Stimulated activated CD8-positive, alpha-beta memory T cell treated with anti-CD3 and anti-CD28 coated beads, Interleukin-15, amount 100 ng/mL, for 24 hours (primary cell): ENCODE results near the gene ETS1.

ENCODE experiments used
- DNase-seq: peaks from one replicate; pipeline ENCODE4 v3.0.0-alpha.2; 2020; ENCODE audit warnings: low read depth

The ETS1 gene

DNA sequence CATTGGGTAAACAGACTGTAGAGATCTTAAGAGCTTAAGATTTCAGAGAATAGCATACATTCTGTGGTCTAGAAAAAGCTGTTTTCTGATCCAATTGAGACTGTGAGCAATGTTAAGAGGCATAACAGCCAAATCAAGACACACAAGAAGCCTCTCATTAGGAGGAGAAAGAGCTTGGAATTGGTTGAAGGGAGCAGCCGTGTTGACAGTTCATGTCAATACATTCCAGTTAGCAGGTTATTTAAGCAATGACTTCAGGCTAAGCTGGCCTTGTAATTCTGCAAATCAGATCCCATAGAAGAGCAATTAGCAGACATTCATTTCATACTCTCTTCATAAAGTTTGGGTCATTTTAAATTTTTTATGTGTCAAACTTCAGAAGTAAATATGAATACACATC is 50.9 kb downstream of the ETS1 start:
- no peak for DNase-seq

- DNase-seq: no peak
Observed at GRCh38 chr11:128535468-128536457, 51.6 kb downstream of the ETS1 start.

- DNase-seq: no peak
Observed at GRCh38 chr11:128533472-128533871, 53.9 kb downstream of the ETS1 start.

DNA sequence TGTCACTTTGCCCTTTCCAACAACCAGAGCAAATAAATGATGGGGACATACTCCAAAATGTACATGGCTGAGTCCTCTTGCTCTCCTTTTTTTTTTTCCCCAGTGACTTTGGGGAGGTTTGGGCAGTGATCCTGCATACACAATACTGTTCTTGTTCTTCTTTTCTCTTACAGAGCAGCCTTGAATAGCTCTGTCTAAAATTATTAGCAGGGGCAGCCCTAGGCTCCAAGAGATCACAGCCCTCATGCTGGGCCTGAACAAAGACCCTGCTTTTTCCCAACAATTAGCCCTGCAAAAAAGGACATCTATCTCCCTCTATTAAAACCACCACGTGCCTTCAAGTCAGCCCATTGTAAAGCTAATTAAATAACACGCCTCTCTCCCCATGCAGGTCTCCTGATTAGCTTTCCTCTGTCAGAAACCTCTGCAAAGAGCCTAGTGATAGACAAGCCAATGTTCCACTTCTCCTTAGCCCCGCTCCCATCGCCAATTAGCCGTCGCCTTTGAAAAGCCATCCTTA is 54.7 kb downstream of the ETS1 start:
- no peak for DNase-seq

- no peak for DNase-seq
Observed at GRCh38 chr11:128532016-128532571, 55.3 kb downstream of the ETS1 start.

GRCh38 chr11:128531588-128531987 is 55.8 kb downstream of the ETS1 start:
- no peak for DNase-seq

- DNase-seq: no peak
Observed at GRCh38 chr11:128530118-128531074, 57.0 kb downstream of the ETS1 start.

DNA sequence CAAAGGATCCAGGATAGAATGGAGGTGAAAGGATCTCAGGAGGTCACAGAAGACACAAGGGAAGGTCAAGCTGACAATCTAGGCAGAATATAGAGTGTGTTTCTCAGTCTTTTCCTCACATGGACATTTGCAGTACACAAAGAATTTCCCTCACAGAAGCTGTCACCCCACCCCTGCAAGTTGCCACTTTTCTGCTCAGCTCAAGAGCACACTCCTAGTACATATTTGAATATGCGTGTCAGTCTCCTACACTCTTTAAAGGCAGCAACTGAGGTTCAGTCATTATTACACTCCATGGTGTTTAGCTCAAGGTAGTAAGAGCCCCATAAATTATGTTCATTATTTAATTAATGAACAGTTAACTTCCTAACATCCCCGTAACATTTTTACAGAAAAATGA is 59.1 kb downstream of the ETS1 start:
- no peak for DNase-seq

GRCh38 chr11:128527046-128527445 is 60.3 kb downstream of the ETS1 start:
- no peak for DNase-seq

DNA sequence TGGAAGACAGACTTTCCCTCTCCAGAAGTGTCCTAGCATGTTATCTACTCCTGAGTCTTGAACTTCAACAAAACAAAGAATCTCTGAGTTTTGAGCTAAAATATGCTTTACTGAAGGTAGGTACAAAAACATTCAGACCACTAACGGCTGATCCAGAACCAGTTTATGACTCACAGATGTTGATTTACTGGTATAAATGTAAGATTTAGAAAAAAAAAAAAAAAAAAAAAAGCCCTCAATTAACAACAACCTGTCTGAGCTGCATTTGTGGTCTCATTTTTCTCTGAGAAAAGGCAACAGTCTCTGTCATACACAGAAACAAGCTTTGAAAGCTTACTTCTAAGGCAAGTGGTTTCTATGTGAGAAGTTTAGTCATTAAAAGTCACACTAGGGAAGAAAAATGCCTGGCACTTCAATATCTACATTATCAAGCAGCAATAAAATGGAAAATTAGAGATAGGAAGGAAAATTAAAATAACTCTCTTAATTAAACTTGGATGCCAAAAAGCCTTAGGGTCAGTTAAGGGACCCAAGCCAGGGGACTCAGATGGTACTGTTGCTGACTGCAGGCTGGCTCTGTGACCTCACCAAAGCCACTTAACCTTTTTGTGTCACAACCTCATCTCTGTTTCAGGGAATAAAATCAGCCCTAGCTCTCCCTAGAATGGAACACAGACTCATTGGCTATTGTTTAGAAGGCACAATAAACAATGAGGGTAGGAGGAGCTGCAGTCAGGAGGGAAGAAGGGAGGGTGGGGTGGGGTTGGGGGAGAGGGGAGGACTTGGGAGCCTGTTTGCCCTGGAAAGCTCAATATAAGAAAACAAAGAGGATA is 61.7 kb downstream of the ETS1 start:
- DNase-seq: no peak

- no peak for DNase-seq
Observed at GRCh38 chr11:128524172-128524571, 63.2 kb downstream of the ETS1 start.

GRCh38 chr11:128523641-128524040 is 63.7 kb downstream of the ETS1 start:
- DNase-seq: no peak

- DNase-seq: no peak
Observed at GRCh38 chr11:128522943-128523518, 64.3 kb downstream of the ETS1 start.

DNA sequence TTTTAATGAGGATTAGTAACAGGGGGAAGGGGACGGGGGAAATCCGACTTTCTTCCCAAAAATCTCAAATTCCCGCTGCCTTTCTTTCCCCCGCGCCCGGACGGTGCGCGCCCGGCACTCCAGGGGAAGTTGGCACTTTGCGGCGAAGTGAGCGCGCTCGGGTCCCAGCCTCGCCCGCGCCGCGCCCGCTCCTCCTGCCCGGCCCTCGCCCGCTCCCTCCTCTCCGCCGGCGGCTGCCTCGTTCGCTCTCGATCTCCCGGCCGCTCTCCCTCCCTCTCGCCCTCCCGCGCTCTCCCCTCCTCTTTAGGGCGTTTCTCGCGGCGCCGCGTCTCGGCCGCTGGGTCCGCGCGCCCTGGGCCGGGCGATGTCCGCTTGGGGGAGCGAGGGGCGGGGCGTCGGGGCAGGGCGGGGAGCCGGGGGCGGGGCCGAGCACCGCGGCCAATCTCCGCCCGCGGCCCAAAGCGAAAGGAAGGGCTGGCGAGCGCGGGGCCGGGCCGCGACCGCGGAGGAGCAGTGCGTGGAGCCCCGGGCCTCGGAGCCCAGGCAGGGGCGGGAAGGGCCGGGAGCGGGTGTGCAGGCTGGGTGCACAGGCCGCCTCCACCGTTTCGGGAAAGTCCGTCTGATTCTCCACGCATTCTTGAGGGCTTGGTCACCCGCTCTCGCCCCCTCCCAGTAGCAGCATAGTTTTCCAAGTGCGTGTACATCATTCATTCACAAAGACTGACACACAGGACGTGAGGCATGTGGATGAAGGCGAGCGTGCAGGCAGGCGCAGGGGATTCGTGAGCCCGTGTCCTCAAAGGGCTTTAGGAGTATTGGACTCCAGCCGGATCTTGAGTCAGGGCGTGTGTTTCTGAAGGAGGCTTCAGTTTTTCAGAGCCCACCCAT is 65.1 kb downstream of the ETS1 start:
- peak; percentile 75 for DNase-seq

DNA sequence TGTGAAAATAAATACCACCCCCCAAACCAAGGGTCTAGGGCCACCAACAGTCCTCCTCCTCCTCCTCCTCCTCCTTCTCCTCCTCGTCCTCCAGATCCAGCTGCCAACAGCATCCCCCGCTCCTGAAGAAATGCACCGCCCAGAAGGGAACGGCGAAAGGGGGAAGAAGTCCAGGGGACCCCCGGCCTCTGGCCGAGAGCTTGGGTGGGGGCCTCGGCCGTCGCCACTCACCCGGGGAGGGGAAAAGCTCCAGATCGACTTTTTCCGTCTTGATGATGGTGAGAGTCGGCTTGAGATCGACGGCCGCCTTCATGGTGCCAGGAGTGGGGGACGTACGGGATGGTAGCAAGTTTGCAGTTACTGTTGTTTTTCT is 65.7 kb downstream of the ETS1 start:
- DNase-seq: no peak

DNA sequence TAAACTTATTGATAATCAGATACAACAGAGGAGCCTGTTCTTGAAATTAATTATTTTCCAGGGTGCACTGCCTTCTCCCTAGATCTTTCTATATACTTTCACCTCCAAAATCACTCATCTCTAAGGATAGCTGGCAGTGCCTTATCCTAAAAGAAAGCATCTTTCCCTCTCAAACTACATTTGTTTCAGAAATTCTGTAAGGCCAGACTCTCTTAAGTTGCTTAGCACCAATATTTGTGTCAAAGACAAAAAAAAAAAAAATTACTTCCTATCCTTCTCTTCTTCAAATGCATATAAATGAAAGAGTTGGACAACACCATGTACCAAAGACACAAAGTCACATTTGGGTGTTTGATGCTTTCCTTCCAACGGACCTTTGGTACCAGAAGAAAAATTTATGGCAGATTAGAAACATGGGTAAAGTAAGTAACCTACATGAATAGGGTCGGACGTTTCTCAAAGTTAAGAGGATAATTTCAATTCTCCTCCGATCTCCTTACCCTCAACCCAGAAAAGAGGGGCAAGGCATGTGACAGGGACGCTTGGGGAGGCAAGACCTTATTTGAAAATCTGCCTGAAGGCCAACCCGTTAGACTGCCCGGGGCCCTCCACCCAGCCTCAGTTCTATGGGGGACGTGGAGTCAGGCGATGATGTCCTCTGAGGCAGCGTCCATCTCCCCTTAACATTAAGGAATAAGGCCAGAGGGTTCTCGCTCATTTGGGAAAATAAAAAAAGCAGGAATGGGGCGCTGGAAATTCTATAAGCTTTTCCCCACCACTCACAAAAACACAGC is 66.3 kb downstream of the ETS1 start:
- DNase-seq: no peak

DNA sequence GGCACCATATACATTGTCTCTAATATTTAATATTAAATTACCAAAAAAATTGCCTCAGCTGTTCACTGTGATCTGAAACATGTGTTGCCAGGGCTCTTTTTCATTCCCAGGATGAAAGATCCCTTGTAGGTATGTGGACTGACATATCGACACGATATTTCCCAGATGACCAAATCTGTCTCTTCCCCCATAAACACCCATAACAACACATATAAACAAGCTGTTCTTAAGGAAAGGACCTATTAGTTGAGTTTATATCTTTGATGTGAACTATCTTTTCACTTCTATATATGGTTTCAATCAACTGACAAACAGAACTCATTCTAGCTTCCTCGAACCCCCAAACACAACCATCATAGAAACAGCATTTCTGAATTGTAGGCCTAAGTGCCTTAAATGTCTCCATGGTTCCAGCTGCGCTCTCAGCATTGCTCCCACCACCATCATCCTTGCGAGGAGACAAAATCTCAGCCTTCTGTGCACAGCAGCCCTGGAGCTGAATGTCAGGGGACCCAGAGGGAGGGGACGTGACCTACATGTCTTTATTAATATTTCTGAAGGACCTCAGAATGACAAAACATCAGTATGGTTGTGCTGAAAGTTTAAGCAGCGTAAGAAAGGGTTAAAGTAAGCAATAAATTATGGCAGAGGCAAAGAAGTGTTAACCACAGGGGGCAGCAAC is 67.0 kb downstream of the ETS1 start:
- no peak for DNase-seq

GRCh38 chr11:128519338-128519737 is 68.0 kb downstream of the ETS1 start:
- DNase-seq: no peak
